Esophagus muscularis mucosa (tissue), 4 donors: ENCODE results near the gene ATP5PD.

ENCODE experiments used
- EP300 ChIP-seq: sonication (generic); formaldehyde crosslinking; IDR thresholded peaks from one replicate; pipeline ENCODE4 v1.6.1; 2017; ENCODE audit warnings: antibody characterized with exemption
- POLR2A ChIP-seq: fragments of 450-650 bp; IDR thresholded peaks from one replicate; pipeline ENCODE4 v1.6.1; 2017; ENCODE audit warnings: antibody characterized with exemption, moderate library complexity, mild to moderate bottlenecking, low read depth
- POLR2AphosphoS5 ChIP-seq, 2 donors: sonication (generic); formaldehyde crosslinking; IDR thresholded peaks; one replicate each; pipeline ENCODE4 v1.6.1; 2017; ENCODE audit warnings: antibody characterized with exemption in 2 of 2
- TF ChIP-seq, protein P1 (sequence below), 3 experiments: fragments of 200-600 bp in 2 of 3; fragments of 450-650 bp in 1 of 3; sonication (generic) in 2 of 3; IDR thresholded peaks; one replicate each; pipeline ENCODE4 v1.5.1; 2017 to 2019; ENCODE audit warnings: antibody characterized with exemption in 3 of 3, mild to moderate bottlenecking in 2 of 3, moderate library complexity in 1 of 3

DNA sequence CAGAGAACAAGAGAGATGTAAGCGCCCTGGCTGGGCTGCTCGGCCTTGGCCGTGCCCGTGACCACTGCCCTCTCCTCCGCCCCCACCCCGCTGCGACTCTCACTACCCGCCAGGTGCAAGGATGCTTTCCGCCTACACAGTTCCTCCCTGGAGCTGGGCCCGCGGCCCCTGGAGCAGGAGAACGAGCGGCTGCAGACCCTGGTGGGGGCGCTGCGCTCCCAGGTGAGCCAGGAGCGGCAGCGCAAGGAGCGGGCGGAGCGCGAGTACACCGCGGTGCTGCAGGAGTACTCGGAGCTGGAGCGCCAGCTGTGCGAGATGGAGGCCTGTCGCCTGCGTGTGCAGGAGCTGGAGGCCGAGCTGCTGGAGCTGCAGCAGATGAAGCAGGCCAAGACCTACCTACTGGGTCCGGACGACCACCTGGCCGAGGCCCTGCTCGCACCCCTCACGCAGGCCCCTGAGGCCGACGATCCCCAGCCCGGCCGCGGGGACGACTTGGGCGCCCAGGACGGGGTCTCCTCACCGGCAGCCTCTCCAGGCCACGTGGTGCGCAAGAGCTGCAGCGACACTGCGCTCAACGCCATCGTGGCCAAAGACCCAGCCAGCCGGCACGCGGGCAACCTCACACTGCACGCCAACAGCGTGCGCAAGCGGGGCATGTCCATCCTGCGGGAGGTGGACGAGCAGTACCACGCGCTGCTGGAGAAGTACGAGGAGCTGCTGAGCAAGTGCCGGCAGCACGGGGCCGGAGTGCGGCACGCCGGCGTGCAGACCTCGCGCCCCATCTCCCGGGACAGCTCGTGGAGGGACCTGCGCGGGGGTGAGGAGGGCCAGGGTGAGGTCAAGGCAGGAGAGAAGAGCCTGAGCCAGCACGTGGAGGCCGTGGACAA lies 43.5 kb downstream of the ATP5PD start:
- TF ChIP-seq, protein P1, sequence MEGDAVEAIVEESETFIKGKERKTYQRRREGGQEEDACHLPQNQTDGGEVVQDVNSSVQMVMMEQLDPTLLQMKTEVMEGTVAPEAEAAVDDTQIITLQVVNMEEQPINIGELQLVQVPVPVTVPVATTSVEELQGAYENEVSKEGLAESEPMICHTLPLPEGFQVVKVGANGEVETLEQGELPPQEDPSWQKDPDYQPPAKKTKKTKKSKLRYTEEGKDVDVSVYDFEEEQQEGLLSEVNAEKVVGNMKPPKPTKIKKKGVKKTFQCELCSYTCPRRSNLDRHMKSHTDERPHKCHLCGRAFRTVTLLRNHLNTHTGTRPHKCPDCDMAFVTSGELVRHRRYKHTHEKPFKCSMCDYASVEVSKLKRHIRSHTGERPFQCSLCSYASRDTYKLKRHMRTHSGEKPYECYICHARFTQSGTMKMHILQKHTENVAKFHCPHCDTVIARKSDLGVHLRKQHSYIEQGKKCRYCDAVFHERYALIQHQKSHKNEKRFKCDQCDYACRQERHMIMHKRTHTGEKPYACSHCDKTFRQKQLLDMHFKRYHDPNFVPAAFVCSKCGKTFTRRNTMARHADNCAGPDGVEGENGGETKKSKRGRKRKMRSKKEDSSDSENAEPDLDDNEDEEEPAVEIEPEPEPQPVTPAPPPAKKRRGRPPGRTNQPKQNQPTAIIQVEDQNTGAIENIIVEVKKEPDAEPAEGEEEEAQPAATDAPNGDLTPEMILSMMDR (IDR thresholded peaks at IDR 0.05), result no peak
- TF ChIP-seq POLR2AphosphoS5 (IDR thresholded peaks at IDR 0.05), result no peak
- TF ChIP-seq POLR2A, result no peak
- TF ChIP-seq EP300, result no peak
